KOPT-K1 (cell line): Measurements from ENCODE around the gene MPPED1.

Experiments
- H3K27ac ChIP-seq: fragments of 200-600 bp; sonication (generic); 2 replicates; pipeline ENCODE4 v1.5.1; 2016; ENCODE audit warnings: antibody characterized with exemption, mild to moderate bottlenecking, low read depth, low read length; ENCODE audit not compliant: poor library complexity, severe bottlenecking
- H3K36me3 ChIP-seq: fragments of 200-600 bp; sonication (generic); 2 replicates; pipeline ENCODE4 v1.5.1; 2017; ENCODE audit warnings: antibody characterized with exemption, mild to moderate bottlenecking, low read length, moderate library complexity; ENCODE audit not compliant: insufficient read depth
- H3K9me3 ChIP-seq: fragments of 200-600 bp; sonication (generic); 2 replicates; pipeline ENCODE4 v1.5.1; 2017; ENCODE audit warnings: antibody characterized with exemption, low read length, mild to moderate bottlenecking; ENCODE audit not compliant: insufficient read depth, poor library complexity, severe bottlenecking

The MPPED1 gene

DNA sequence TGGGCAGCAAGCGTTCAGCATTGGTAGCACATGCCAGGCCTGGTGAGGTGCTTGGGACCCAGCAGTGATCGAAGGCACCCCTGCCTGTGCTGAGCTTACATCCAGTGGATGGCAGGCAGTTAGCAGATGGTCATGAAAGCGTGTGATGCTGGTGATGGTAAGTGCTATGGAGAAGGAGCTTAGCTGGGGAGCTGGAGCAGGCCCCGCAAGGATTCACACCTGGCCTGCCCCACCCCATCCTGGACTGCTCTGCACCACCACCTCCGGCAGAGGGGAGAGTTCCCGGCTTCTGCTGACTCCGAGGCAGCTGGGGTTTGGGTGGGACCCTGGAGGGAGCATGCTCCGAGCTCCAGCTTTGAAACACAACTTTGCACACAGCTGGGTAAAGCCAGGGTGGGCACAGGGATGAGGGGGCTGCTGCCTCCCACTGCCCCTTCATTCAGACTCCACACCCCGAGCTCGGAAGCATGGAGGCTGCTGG is 16.2 kb downstream of the MPPED1 start:
- Histone ChIP-seq H3K27ac (no peak overlapping the region), H3K36me3 (no peaks in the 10 kb centered on the region), H3K9me3 (no peaks in the 10 kb centered on the region)

DNA sequence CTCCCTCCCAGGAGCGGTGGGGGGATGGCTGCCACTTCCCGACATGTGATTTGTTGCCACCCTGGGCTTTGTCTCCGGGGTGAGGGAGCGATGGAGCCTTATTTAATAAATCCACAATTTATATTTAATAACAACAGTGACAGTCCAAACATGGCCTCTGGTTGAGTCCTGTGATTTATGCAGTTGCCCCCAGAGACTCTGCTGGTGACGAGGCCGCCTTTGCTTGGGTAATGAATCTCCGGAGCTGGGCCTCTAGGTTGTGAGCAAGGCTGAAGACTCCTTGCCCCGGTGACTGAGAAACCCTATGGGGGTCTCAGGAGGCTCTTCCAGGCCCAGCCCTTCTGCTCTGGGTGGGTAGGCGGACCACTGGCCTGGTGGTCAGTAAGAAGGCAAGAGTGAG is 16.7 kb downstream of the MPPED1 start:
- Histone ChIP-seq H3K9me3 (no peaks in the 10 kb centered on the region), H3K36me3 (no peaks in the 10 kb centered on the region)

DNA sequence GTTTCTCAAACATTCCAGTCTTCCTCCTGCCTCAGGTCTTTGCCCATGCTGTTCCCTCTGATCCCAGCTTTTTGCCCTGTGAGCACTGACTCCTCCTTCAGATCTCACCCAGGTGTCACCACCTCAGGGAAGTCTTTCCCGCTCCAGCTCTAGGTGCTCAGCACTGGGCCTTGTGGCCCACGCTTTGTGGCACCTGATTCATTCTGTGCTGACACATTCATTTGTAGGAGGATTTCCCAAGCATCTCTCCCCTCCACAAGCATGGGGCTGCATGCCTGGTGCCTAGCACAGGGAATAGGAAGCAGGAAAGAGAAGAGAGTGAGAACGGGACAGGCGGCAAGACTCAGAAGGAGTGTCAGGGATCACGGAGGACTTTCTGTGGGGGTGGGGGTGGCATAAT is 17.6 kb downstream of the MPPED1 start:
- Histone ChIP-seq H3K9me3 (no peaks in the 10 kb centered on the region), H3K36me3 (no peaks in the 10 kb centered on the region), H3K27ac (no peak overlapping the region)

More for the DNA sequence above, 16.7 kb downstream of the MPPED1 start:
- H3K27ac ChIP-seq: no peak overlapping the region

DNA sequence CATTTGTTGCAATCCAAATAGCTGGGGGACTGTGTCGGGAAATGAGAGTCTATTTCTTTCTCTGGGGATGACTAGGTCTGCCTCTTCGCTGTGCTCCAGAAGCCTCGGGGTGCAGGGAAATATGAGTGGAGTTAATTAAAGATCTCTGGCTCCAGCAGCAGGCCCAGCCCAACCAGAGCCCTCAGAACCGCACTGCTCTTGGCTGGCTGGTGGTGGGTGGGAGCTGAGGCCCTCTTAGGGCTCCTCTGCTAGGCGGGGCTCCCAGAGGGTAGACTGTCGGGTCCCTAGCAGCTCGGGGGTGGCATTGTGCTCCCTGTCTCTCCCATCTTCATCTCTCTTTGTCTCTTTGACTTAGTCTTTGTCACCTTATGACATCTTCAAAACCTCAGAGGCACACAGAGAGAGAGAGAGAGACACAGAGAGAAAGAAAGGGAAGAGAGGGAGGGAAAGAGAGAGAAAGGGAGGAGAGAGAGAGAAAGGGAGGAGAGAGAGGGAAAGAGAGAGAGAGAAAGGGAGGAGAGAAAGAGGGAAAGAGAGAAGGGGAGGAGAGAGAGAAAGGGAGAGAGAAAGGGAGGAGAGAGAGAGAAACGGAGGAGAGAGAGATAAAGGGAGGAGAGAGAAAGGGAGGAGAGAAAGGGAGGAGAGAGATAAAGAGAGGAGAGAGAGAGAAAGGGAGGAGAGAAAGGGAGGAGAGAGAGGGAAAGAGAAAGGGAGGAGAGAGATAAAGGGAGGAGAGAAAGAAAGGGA is 20.2 kb downstream of the MPPED1 start:
- Histone ChIP-seq H3K9me3 (no peaks in the 10 kb centered on the region), H3K27ac (no peak overlapping the region), H3K36me3 (no peaks in the 10 kb centered on the region)

DNA sequence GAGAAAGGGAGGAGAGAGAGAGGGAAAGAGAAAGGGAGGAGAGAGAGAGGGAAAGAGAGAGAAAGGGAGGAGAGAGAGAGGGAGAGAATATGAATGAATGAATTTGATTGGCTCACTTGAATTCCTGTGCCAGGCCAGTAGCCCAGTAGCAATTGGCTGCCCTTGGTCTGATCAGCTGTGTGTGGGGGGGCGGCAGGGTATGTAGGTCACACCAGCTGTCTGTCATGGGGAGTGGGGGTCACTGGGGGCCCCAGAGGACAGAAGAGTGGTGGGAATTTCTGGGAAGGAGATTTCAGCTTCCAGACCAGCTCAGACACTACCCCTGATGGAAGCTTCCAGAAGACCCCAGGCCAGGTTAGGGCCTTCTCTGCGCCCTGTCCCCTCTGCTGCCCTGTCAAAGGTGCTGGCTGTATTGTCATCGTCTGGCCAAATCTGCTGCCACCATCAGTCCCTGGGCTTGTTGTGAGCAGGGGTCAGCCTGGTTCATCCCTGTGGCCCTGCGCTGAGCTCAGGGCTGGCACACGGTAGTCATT is 21.1 kb downstream of the MPPED1 start:
- no peaks in the 10 kb centered on the region for H3K36me3 ChIP-seq
- H3K9me3 ChIP-seq: no peaks in the 10 kb centered on the region
- no peak overlapping the region for H3K27ac ChIP-seq

DNA sequence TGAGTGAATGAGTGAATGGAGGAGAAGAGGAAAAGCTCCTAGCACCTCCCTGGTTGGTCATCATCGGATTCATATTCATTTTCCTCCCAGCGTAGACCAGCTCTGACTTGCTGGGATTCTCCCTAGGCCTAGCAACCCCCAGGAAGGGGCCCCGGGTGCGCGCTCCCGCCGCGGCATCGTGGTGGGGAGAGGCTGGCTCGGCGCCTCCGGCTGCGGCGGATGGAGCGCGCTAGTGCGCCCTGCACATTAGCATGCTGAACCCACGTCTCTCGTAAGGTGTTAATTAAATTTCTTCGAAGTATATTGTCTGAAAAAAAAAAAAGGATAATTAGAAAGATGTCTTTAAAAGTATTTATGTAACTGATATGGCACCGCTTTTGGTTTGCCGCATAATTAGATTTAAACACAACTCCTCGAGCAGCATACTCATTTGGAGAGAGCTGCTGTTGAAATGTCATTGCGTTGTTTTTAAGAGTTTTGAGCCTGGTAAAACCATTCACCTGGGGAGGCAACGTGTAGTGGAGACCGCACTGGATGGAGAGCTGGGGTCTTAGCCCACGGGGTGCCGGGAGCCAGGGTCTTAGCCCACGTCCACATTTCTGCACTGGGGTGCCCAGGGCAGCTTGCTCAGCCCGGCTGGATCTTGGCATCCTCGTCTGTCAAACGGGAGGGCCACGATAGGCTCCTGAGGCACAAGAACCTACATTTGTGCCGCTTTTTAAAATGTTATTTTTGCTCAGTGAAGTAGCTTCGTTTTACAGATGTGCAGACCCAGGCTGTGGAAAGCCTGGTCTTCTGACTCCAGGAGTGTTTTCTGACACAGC is 21.8 kb downstream of the MPPED1 start:
- Histone ChIP-seq H3K9me3 (no peaks in the 10 kb centered on the region), H3K36me3 (no peaks in the 10 kb centered on the region), H3K27ac (no peak overlapping the region)

DNA sequence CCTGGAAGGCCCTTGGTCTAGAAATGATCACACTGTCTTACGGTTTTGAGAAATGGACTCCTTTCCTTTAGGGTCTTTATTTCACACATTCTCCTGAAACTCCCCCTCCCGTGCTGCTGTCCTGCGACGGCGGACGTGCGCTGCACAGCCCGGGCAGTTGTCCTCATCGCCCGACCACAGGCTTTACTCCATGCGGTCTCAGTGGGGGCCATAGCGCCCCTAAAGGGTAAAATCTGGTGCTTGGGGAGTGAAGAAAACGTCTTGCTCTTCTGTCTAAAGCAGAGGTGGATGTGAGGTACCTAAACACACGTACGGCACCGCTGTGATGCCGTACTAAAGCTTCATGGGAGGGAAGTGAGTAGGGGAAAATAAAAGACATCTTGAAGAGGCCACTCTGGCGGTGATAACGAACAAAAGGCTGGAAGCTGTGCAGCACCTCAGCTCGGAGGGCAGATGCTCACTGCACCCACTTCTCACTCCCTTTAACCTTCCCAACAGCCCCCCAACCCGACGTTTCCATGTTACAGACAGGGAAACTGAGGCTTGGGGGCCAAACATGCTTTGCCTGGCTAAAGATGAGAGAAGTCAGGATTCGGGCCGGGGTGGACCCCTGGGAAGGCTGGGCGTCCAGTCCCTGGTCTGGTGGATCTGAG is 22.6 kb downstream of the MPPED1 start:
- H3K27ac ChIP-seq: no peak overlapping the region
- no peaks in the 10 kb centered on the region for H3K9me3 ChIP-seq
- no peaks in the 10 kb centered on the region for H3K36me3 ChIP-seq

DNA sequence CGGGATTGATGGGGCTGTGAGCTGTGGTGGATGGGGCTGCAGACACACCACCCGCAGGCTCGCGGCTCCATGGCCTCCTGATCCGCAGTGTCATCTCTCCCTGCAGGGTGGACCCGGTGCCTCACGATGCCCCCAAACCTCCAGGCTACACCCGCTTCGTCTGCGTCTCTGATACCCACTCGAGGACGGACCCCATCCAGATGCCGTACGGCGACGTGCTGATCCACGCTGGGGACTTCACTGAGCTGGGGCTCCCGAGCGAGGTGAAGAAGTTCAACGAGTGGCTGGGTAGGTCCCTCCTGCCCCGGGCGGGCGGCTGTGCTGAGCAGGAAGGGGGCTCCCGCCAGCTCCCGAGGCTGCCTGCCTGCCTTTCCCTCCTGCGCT is 23.1 kb downstream of the MPPED1 start:
- Histone ChIP-seq H3K27ac (no peak overlapping the region), H3K9me3 (no peaks in the 10 kb centered on the region), H3K36me3 (no peaks in the 10 kb centered on the region)

DNA sequence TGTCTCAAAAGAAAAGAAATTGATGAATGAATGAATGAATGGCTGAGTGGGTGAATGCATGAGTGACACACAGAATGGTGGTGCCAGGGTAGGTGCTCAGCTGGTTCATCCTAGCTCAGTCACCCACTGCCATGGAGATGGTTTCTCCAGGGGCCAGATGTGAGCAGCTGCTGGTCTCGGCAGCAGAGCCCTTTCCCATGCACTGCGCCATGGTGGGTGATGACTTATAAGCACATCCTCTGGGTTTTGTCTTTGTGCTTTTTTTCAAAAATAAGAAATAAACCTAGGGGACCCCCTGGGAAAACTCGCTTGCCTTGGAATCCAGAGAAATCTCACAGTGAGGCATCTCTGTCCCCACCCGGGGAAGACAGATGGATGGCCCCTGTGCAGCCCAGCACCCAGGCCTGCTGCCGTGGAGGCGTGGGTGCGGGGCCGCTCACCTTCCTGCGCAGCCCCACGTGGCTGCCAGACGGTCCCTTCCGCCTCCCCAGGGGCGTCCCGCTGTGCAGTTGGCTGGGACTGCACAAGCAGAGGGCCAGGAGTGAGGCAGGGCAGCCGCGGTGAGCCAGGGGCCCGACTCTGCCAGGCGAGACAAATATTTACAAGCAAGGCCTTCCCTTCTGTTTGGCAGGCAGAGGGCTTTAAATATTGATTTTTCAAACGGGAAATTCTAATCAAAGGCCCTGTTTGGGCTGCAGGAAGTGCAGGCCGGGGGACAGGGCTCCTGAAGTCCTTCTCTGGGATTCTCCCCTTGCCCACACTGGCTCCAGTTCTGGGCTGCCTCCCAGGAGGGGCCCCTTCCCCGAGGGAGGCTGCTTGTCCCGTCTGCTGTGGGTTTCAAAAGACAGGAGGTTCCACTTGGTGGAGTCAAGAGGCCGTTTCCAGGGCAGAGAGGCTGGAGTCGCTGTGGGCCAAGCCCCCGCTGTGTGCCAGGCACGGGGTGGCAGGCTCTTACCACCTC is 24.3 kb downstream of the MPPED1 start:
- no peaks in the 10 kb centered on the region for H3K36me3 ChIP-seq
- no peaks in the 10 kb centered on the region for H3K9me3 ChIP-seq
- no peak overlapping the region for H3K27ac ChIP-seq

DNA sequence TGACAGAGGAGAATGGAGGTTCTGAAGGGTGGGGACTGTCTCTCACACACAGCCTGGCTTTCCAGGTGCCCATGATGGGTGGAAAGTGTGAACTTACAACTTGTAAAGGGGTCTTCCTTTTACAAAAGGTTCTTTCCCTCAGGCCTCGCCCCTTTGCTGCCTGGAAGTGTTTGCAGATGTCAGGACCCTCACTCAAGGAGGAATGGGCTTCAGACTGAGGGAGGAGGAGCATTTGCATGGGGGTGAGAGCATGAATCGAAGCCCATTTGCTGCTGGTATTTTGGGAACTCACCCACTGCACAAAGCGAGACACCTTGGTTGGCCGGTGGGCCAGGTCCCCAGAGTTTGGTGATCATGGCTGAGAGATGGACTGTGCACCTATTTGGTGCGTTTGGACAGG is 25.1 kb downstream of the MPPED1 start:
- no peaks in the 10 kb centered on the region for H3K36me3 ChIP-seq
- H3K9me3 ChIP-seq: no peaks in the 10 kb centered on the region
- no peak overlapping the region for H3K27ac ChIP-seq

DNA sequence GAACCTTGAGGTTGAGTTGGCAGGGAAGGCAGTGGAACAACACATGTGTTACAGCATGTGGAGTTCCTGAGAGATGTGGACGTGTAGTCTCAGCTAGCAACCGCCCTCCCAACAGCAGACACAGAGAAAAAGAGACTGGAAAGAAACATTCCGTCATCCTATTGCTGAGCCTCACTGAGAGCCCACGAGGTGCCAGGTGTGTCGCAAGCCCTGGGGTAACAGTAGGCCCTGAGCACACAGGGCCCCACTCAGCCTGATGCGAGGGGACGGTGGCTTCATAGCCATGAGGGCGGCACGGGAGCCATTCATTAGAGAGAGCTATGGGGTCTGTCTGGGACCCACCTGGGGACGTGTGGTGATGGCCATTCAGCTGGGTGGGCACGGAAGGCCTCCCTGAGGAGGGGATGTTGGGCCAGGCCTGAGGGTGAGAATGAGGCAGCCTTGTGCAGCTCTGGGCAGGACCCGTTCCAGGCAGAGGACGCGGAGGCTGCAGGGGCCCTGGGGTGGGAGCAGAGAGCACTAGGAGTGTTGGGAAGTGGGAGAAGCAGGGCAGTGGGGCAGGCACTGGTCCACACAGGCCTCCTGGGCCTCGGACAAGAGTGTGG is 26.2 kb downstream of the MPPED1 start:
- Histone ChIP-seq H3K9me3 (no peaks in the 10 kb centered on the region), H3K36me3 (no peaks in the 10 kb centered on the region), H3K27ac (no peak overlapping the region)

DNA sequence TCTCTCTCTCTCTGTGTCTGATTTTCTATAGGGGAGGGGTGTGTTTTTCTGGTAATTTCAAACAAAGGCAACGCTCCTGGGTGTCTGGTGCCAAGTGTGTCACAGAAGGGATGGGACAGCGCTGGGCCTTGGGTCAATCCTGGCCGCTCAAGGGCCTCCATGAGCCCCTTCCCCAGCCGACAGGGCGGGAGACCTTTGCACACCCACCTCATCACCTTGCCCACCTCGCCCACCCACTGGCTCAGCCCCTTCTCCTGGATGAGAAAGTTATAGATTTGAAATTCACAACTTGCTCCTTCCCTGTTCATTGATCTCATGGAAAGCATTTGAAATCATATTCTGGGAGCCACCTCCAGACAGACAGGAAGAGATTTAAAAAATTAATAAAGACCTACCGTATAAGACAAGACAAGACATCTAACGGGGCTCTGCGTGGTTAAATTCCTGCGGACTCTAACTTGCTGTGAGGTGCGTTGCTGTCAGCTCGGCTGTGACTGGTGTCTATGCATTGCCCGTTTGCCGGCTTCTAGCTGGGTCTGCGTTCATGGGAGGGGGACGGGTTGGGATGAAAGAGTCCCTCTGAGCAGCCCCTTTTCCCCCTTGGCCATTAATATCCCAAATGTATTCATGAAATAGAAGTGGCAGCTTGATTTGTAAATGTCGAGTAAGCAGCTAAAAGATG is 27.0 kb downstream of the MPPED1 start:
- H3K9me3 ChIP-seq: no peaks in the 10 kb centered on the region
- H3K36me3 ChIP-seq: no peaks in the 10 kb centered on the region
- H3K27ac ChIP-seq: no peak overlapping the region

DNA sequence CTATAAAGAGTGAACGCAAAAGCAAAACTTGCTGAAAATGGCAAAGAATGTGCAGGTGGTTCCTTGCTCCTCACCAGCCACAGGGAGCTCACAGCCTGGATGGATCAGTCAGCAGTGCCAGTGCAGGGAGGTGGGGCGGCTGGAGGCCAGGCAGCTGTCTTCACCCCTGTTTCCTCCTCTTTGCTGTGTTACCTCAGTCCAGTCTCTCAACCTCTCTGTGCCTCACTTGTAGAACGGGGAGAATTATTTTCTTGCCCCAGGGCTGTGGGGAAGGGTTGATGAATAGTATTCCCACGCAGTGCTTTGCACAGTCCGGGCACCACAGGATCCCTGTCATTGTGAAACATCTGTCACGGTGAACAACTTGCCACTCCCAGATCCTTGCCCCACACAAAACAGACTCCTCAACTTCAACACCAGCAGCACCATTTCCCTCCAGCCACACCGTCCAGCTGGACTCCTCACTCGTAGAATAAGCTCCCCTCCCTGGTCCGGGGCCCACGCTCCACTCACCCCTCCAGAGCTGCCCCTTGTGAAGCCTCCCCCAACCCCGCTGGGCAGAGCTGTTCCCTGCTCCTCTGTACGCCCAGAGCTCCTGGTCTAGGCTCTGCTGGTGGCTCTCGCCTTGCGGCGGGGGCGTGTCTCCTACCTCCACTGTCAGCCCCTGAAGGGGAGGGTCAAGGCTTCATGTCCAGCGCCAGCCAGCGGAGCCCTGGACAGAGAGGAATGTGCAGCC is 27.7 kb downstream of the MPPED1 start:
- Histone ChIP-seq H3K27ac (no peak overlapping the region), H3K9me3 (no peaks in the 10 kb centered on the region), H3K36me3 (no peaks in the 10 kb centered on the region)
